Endothelial cell of umbilical vein (primary cell): ENCODE data around the gene GPR107. TPM values are rescaled to one million over a fixed set of nuclear protein-coding genes. Genes with fewer than 3 reads are reported as not detected.

ENCODE experiments used
- BruUV-seq: library from RNA; stranded (reverse); fragments of 400-500 nt; replicated peaks from 2 replicates; lab custom pipeline; 2021; lab: Mats Ljungman, UMichigan
- CTCF ChIA-PET: fragments of 300-600, 350-600 bp; sonication (Branson Sonifier 250); formaldehyde crosslinking; loops from one replicate; lab custom pipeline; 2021; ENCODE audit warnings: antibody characterized with exemption, inconsistent platforms; lab: Charles Lee
- POLR2A ChIA-PET: fragments of 300-600, 350-600 bp; sonication (Branson Sonifier 250); formaldehyde crosslinking; loops from one replicate; lab custom pipeline; 2021; ENCODE audit warnings: antibody characterized with exemption, inconsistent platforms; lab: Charles Lee
- DNase-seq: peaks from one replicate; pipeline ENCODE4 v3.0.0-alpha.2; 2011; ENCODE audit warnings: low read depth, low spot score
- FAIRE-seq: peaks from 2 replicates; lab custom pipeline; 2011; peaks lifted over from hg19 to GRCh38; lab: Jason Lieb, UNC
- H2AFZ ChIP-seq: 2 replicates; pipeline ENCODE4 v1.6.0; 2012; ENCODE audit warnings: low read depth, low read length, control low read depth, inconsistent platforms
- H3K27ac ChIP-seq: 2 replicates; pipeline ENCODE4 v1.5.1; 2011; ENCODE audit warnings: low read depth, mild to moderate bottlenecking, control low read depth, low read length, moderate library complexity; ENCODE audit not compliant: insufficient read depth
- H3K27me3 ChIP-seq, 2 experiments: 2 replicates each; pipeline versions ENCODE4 v1.6.0 to v1.6.1; 2011; ENCODE audit warnings: low read length in 2 of 2, mixed read lengths in 1 of 2; ENCODE audit not compliant: control insufficient read depth in 2 of 2, insufficient read depth in 2 of 2
- H3K36me3 ChIP-seq, 2 experiments: 2 replicates in 1 of 2; 3 replicates in 1 of 2; pipeline ENCODE4 v1.5.1; 2011; ENCODE audit warnings: low read length in 2 of 2, mild to moderate bottlenecking in 1 of 2, moderate library complexity in 1 of 2; ENCODE audit not compliant: control insufficient read depth in 2 of 2, insufficient read depth in 2 of 2; ENCODE audit errors: extremely low read depth in 1 of 2
- H3K4me1 ChIP-seq: 3 replicates; pipeline ENCODE4 v1.5.1; 2011; ENCODE audit warnings: mild to moderate bottlenecking, low read length; ENCODE audit not compliant: control insufficient read depth, insufficient read depth; ENCODE audit errors: extremely low read depth
- H3K4me2 ChIP-seq: 2 replicates; pipeline ENCODE4 v1.6.1; 2011; ENCODE audit warnings: low read length, control low read depth, mixed read lengths; ENCODE audit not compliant: insufficient read depth
- H3K4me3 ChIP-seq, 3 experiments: fragments of 200-600 bp in 1 of 3; sonication (generic), shearing (Covaris generic) in 1 of 3; replicated peaks in 1 of 3; 2 replicates each; pipeline ENCODE4 v1.5.1; 2011 to 2016; ENCODE audit warnings: control low read depth in 3 of 3, low read length in 3 of 3, mild to moderate bottlenecking in 2 of 3, inconsistent platforms in 1 of 3, low read depth in 1 of 3, moderate library complexity in 1 of 3; ENCODE audit not compliant: insufficient read depth in 1 of 3
- H3K79me2 ChIP-seq: 2 replicates; pipeline ENCODE4 v1.6.0; 2012; ENCODE audit warnings: low read length, inconsistent platforms; ENCODE audit not compliant: control insufficient read depth, insufficient read depth
- H3K9ac ChIP-seq: replicated peaks from 2 replicates; pipeline ENCODE3; 2011; ENCODE audit warnings: low read length, control low read depth; ENCODE audit not compliant: insufficient read depth; ENCODE audit errors: extremely low read depth
- H3K9me1 ChIP-seq: replicated peaks from 3 replicates; pipeline ENCODE4 v1.6.0; 2011; ENCODE audit warnings: mild to moderate bottlenecking, low read length; ENCODE audit not compliant: control insufficient read depth, insufficient read depth; ENCODE audit errors: extremely low read depth
- H3K9me3 ChIP-seq: replicated peaks from 2 replicates; pipeline ENCODE4 v1.5.1; 2012; ENCODE audit warnings: low read length, inconsistent platforms; ENCODE audit not compliant: control insufficient read depth, insufficient read depth
- H4K20me1 ChIP-seq: replicated peaks from 2 replicates; pipeline ENCODE3; 2011; ENCODE audit warnings: mild to moderate bottlenecking, low read length; ENCODE audit not compliant: control insufficient read depth, insufficient read depth; ENCODE audit errors: extremely low read depth
- EZH2 ChIP-seq: IDR thresholded peaks from 2 replicates; pipeline ENCODE4 v1.6.1; 2012; ENCODE audit warnings: borderline replicate concordance, low read depth, mild to moderate bottlenecking, moderate library complexity, low read length, inconsistent platforms; ENCODE audit not compliant: severe bottlenecking
- GATA2 ChIP-seq: IDR thresholded peaks from 2 replicates; pipeline ENCODE4 v1.7.0; 2011; ENCODE audit warnings: low read depth, mild to moderate bottlenecking, moderate library complexity, mixed read lengths, low read length; ENCODE audit not compliant: insufficient read length, insufficient read depth
- JUN ChIP-seq: IDR thresholded peaks from 2 replicates; pipeline ENCODE4 v1.6.1; 2011; ENCODE audit warnings: borderline replicate concordance, low read depth; ENCODE audit not compliant: insufficient read length, insufficient read depth
- MYC ChIP-seq: IDR thresholded peaks from one replicate; pipeline ENCODE4 v1.6.1; 2011; ENCODE audit warnings: mild to moderate bottlenecking, low read depth, low read length
- POLR2A ChIP-seq: IDR thresholded peaks from 2 replicates; pipeline ENCODE4 v1.6.1; 2012; ENCODE audit warnings: low read depth, mild to moderate bottlenecking, control low read depth, low read length
- POLR2AphosphoS5 ChIP-seq: IDR thresholded peaks from 2 replicates; pipeline ENCODE4 v1.6.1; 2012; ENCODE audit warnings: low read depth, mild to moderate bottlenecking, control low read depth, low read length, moderate library complexity; ENCODE audit not compliant: insufficient read depth
- dilution Hi-C: fragments of 300-500 bp; cut with MboI; formaldehyde crosslinking; loops from one replicate; pipeline ENCODE4 v1.15.0; 2019; ENCODE audit warnings: low sequenced_read_pairs; ENCODE audit not compliant: extremely low pct_ligation_motif_present
- intact Hi-C: fragments of 100-400 bp; cut with micrococcal nuclease; formaldehyde crosslinking; loops from one replicate; pipeline ENCODE4 v1.10.0; 2022
- polyA plus RNA-seq, 4 experiments: library from polyadenylated mRNA; depleted of rRNA in 3 of 4; stranded (reverse) in 3 of 4; unstranded in 1 of 4; fragments of >200 nt; gene quantifications; 2 replicates each; pipeline versions ENCODE4 v1.2.1 to v1.2.3, GENCODE V29; 2011 to 2012; ENCODE audit warnings: missing spikeins in 1 of 4
- total RNA-seq: library from RNA; stranded (reverse); gene quantifications from 2 replicates; pipeline ENCODE4 v1.2.3, GENCODE V29; 2021
- TF ChIP-seq, protein P1 (sequence below), 2 donors: IDR thresholded peaks; 1 replicate in 1 of 2; 2 replicates in 1 of 2; pipeline ENCODE4 v1.5.1; 2011; ENCODE audit warnings: low read length in 2 of 2, mild to moderate bottlenecking in 2 of 2, moderate library complexity in 2 of 2, control low read depth in 1 of 2, inconsistent platforms in 1 of 2, low read depth in 1 of 2; ENCODE audit not compliant: insufficient read depth in 1 of 2; ENCODE audit errors: extremely low read depth in 1 of 2
- TF ChIP-seq, protein P2 (sequence below): IDR thresholded peaks from 2 replicates; pipeline ENCODE4 v1.6.1; 2011; ENCODE audit not compliant: insufficient read depth, insufficient read length

GPR107 gene
- total and polyA plus RNA-seq, 2 donors (not counting 3 experiments of a cell fraction or from before 2014, with no cell fraction given) = 27.2 to 38.9 TPM

DNA sequence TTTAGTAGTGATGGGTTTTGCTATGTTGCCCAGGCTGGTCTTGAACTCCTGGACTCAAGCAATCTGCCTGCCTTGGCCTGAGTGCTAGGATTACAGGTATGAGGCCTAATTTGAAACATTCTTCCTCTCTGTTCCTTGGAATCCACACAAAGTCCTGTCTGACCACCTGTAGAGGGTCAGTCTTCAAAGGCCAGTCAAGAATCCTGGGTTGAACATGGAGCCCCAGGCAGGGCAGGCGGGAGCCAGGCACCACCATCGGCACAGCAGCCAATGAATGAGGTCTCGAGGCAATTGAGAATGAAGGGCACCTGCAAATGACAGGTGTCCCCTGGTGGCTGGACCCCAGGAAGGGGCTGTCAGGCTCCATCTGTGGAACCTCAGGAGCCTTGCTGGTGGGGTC is 101.1 kb downstream of the GPR107 start:
- TF ChIP-seq MYC (no peak), JUN (no peak), POLR2AphosphoS5 (no peak), POLR2A (no peak), GATA2 (no peak), EZH2 (no peak)
- TF ChIP-seq, protein P1, sequence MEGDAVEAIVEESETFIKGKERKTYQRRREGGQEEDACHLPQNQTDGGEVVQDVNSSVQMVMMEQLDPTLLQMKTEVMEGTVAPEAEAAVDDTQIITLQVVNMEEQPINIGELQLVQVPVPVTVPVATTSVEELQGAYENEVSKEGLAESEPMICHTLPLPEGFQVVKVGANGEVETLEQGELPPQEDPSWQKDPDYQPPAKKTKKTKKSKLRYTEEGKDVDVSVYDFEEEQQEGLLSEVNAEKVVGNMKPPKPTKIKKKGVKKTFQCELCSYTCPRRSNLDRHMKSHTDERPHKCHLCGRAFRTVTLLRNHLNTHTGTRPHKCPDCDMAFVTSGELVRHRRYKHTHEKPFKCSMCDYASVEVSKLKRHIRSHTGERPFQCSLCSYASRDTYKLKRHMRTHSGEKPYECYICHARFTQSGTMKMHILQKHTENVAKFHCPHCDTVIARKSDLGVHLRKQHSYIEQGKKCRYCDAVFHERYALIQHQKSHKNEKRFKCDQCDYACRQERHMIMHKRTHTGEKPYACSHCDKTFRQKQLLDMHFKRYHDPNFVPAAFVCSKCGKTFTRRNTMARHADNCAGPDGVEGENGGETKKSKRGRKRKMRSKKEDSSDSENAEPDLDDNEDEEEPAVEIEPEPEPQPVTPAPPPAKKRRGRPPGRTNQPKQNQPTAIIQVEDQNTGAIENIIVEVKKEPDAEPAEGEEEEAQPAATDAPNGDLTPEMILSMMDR (IDR thresholded peaks at IDR 0.05; ENCODE audit: extremely low read depth in 1 of 2, insufficient read depth in 1 of 2, low read depth in 1 of 2, low read length in 2 of 2) = no peak
- TF ChIP-seq, protein P2, sequence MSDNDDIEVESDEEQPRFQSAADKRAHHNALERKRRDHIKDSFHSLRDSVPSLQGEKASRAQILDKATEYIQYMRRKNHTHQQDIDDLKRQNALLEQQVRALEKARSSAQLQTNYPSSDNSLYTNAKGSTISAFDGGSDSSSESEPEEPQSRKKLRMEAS = no peak
- DNase-seq = no peak
- Histone ChIP-seq H3K9me1 (no peaks in the 10 kb centered on the region), H3K79me2 (no peaks in the 10 kb centered on the region), H3K36me3 (no peaks in the 10 kb centered on the region), H3K9me3 (no peaks in the 10 kb centered on the region), H3K4me2 (no peak overlapping the region), H2AFZ (no peak overlapping the region), H3K4me1 (peaks cover 2% of the 10 kb centered on the region), H3K9ac (no peak overlapping the region), H3K4me3 (no peak overlapping the region), H4K20me1 (no peaks in the 10 kb centered on the region), H3K27ac (no peak overlapping the region), H3K27me3 (peaks cover 0 to 2% of the 10 kb centered on the region in 2 experiments)
- no TSS peak for BruUV-seq
- CTCF ChIA-PET = interaction anchor here (0.5 to 1.4 kb wide), 2 partner anchors 10 to 119 kb away, joined by 3 read pairs; no protein-coding TSS in a partner anchor
- no peak for FAIRE-seq
- POLR2A ChIA-PET = interaction anchor here (0.6 kb wide), 2 partner anchors 10 to 51 kb away, joined by 3 read pairs; no protein-coding TSS in a partner anchor
- intact Hi-C loops = no loop called here
- dilution Hi-C loops = no loop called here
